Effector CD8-positive, alpha-beta T cell (primary cell): ENCODE data around the gene ZNF423.

Experiments used
- DNase-seq: peaks from one replicate; lab custom pipeline; 2025; lab: John Stamatoyannopoulos, UW

The ZNF423 gene

DNA sequence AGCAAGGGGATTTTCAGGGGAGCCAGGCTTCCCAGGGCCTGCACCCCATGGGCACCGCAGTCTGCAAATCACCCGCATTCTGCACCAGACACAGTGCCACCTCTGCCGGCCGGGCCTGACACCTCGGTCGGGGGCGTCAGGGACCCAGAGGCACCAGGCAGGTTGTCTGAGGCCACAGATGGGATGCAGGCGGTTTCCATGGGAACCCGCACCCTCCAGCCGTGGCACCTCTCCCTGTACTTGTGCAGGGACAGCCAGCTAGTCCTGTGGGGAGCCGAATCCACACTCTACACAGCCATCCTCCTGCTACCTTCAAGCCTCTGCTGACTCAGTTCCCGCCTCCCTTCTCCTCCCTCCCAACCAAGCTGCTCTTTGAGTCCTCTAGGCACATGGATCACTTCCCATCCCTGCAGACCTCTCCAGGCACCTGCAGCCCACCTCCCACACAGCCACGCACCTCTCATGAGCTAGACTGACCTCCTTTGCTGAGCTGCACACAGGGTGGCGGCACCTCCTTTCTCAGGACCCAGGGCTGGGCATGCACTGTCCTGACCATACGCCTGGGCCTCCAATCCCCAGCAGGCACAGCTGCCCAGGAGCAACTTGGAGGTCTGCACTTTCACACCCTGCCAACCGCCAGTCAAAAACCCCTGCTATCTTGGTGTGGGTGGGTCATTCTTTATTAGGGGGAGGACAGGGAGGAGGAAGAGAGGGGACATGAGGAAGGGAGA lies 362.9 kb downstream of the ZNF423 start:
- no peak for DNase-seq

DNA sequence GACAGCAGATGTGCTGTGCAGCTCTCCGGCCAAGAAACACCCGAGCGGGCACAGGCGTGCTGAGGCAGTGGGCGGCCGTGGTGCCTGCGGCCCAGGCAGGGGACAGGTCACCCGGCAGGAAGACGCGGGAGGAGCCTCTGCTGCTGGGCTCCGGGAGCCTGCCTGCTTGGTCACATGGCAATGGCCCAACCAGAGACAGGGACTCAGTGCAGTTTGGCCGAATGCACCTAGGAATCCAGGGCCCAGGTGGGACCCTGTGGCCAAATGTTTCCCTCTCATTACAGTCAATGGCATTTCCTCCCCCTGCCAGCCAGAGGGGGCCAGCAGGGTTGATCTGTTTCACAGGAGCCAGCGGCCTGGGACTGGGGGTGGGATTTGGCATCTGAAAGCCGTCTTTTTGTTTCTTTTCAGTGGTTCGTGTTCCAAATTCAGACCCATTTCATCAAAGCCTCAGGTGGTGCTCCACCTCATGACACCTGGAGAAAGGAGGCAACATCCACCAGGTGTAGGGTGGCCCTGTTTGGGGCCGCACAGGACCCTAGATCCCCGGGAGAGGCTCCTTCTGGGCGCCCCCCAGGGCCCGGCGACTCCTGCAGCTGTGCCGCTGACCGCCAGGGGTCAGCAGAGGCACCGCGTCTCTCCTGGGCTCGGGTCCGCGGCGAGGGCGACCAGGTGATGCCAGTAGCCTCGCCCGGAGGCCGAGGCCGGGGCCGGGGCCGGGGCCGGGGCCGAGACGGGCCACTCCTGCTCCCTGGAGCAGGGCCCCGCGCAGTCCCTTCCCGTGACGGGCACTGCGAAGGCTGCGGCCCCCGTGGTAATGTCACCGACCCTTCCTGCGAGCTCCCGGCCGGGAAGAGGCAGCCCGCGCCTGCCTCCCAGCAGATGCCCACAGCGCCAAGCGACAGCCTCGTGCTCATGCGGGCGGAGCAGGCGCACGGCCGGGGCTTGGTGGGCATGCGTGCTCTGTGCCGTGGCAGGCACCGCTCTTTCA lies 363.8 kb downstream of the ZNF423 start:
- DNase-seq = peak; percentile 28

DNA sequence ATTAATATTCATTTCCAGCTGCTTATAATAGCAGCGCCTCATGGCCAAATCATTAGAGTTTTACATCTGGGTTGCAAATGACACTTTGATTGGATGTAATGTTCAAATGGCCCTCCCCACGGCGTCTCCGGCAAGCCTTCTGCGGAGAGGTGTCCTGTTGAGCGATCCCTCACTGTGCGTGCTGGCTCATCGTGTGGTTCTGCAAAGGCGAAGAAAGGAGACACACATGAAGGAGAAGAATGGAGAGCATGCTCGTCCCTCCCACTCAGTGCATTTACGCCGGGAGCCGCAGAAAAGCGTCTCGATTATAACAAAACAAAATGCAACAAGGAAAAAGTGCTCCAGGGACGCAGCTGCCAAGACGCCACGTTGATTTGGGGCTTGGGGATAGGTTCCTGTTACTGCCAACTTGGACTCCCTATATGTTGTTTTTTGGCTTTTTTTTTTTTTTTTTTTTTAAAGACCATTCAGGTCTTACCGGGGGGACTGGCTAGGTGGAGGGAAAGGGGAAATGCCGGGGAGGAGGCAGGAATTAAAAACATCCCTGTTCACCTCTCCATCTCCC lies 364.7 kb downstream of the ZNF423 start:
- DNase-seq = no peak

DNA sequence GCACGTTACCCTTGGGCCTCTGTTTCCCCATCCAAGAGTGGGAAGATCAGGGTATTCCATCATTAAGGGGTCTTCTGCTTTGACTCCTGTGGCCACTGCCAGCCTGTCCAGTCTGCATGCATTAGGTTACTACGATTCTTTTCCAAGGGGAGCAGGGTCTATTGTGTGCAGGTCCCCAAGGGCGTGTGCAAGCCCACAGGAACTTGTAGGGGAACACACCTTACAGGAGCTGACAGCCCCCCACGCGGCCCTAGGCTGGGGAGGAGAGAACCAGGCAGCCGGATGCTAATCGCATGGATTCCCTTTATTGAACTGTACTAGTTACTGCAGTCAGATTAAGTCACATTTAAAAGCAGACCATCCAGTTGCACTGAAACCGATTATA lies 365.6 kb downstream of the ZNF423 start:
- no peak for DNase-seq

DNA sequence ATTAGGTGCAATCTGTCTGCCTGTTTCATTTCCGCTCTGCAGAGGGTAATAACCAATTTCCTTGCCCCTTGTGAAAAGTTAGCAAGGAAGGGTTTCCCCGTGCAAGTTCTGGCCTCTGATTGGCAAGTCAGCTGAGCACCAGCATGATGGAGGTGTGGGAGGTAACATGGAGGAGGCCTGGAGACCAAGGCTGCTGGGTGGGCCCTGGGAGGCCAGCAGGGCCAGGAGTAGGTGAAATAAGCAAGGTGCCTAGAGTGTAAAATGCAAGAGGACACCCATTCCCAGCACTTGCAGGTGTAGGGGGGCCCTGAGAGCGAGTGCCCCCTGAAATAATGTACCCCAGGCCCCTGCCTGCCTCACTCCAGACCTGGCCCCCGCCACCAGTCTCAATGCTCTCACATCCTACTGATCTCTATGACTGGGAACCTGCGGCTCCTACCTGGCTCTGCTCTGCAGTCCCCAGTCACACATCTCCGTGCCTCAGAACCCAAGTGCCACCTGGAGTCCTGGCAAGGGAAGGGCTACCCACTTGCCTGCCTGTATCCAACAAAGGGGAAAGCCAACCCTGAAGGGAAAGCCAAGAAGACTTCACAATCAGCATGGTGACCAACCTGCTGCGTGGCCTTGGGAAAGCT lies 366.1 kb downstream of the ZNF423 start:
- DNase-seq = no peak

- DNase-seq = no peak
These were observed 367.0 kb downstream of the ZNF423 start for GRCh38 chr16:49488740-49489525.

DNA sequence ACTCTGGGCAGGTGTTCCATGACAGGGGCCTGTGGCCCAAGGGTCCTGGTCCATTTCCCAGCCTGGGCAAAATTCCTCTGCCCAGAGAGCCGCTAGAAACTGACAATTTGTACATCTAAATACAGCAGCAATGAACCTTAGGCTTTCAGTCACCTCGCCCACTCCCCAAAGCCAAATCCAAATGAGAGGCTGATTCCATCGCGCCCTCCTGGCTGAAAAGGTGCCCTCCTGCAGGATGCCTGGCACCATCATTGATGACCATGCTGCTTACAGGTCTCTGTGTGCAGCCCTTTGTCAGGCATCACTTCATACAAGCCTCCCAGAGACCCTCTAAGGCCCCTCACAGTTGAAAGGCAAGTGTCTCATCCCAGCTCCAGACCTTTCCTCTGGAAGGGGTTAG lies 367.6 kb downstream of the ZNF423 start:
- no peak for DNase-seq

DNA sequence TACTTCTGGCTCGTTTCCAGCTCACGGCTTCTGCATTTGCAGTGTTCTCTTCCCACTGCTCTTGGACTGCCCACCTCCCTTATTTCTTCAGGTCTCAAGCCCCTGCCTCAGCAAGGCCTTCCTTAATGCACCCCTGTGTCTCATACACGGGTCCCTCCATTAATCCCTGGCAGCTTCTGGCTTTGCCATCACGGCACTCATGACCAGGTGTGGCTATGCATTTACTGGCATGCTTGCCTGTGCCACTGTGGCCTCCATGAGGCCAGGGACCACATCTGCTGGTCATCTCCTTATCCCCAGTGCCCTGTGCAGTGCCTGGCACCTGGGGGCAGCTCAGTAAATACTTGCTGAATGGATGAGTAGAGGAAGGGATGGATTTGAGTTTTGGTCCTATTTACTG lies 368.2 kb downstream of the ZNF423 start:
- DNase-seq = no peak

DNA sequence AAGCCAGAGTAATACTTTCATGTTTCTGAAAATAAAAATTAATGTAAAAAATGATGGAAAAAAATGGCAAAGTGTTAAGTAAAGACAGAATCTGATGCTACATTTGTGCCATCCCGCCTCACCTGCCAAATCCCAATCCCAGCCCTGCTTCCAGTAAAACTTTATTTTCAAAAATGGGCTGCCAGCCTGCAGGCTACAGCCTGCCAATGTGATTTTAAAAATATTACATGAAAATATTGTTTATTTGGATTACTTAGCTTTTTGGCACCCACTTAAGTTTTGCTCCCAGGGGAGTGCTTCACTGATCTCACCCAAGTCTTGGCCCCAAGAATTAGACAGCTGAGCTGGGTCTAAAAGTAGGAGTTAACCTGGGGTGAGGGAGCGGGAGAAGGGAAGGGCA lies 369.5 kb downstream of the ZNF423 start:
- DNase-seq = no peak

GRCh38 chr16:49485663-49486062 lies 370.2 kb downstream of the ZNF423 start:
- DNase-seq = no peak

GRCh38 chr16:49484936-49485335 lies 371.0 kb downstream of the ZNF423 start:
- no peak for DNase-seq

DNA sequence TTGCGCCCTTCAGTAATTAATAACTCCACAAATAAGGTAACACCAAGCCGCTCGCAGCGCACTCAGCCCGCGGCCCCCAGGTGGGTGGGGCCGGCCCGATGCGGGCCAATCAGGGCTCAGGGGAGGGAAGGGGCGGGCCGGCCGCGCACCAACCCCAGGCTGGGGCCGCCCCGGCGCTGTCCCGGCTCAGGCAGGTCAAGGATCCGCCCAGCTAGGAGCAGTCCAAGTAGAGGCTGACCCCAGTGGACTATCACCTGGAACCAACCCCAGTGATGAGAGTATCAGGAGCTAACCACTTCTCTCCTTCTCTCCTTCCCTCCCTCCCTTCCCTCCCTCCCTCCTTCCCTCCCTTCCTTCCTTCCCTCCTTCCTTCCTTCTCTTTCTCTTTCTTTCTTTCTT lies 371.5 kb downstream of the ZNF423 start:
- no peak for DNase-seq

- DNase-seq = no peak
These were observed 372.1 kb downstream of the ZNF423 start for GRCh38 chr16:49483651-49484450.

GRCh38 chr16:49483251-49483650 lies 372.7 kb downstream of the ZNF423 start:
- no peak for DNase-seq

GRCh38 chr16:49482690-49483089 lies 373.2 kb downstream of the ZNF423 start:
- DNase-seq = no peak

DNA sequence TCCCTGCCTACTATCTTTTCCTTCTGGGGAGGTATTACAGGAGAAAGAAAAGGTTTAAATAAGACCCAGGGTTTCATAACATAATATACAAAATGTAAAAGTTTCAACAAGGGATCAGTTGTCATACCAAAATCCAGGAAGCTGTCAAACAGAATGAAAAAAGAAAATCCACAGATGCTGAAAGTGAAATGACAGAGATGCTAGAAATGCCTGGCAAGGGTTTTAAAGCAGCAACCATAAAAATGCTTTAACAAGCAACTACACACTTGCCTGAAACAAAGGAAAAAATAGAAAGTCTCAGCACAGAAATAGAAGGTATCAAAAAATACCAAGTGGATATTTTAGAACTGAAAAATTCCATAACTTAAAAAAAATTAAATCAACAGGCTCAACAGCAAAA lies 377.3 kb downstream of the ZNF423 start:
- DNase-seq = no peak

- DNase-seq = no peak
These were observed 377.8 kb downstream of the ZNF423 start for GRCh38 chr16:49478107-49478506.

DNA sequence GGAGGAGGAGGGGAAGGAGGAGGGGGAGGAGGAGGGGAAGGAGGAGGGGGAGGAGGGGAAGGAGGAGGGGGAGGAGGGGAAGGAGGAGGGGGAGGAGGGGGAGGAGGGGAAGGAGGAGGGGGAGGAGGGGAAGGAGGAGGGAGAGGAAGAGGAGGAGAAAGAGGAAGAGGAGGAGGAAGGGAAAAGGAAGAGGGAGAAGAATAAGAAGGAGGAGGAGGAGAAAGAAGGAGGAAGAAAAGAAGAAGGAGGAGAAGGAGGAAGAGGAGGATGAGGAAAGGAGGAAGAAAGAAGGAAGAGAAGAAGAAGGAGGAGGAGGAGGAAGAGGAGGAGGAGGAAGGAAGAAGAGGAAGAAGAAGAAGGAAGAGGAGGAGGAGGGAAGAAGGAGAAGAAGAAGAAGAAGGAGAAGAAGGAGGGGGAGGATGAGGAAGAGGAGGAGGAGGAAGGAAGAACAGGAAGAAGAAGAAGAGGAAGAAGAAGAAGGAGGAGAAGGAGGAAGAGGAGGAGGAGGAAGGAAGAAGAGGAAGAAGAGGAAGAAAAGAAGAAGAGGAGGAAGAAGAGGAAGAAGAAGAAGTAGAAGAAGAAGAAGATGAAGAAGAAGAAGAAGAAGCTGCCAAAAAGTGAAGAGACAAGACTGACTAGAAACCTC lies 378.5 kb downstream of the ZNF423 start:
- no peak for DNase-seq

DNA sequence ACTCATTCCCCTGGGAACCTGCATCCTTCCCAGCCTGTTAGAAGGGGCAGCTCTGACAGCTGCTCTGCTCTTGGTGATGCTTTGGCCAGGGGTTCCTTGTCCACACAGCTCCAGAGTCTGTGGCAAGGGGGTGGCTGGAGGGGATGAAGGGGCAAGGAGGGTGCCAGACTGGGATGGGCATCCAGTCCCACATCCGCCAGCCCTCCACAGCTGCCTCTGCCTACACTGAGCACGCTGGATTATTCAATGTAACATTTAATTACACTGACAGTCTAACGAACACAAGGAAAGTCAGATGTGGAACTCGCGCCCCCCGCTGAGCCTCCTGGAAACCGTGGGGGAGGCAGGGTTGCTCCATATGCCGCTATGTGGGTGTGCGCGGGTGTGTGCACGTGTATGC lies 381.2 kb downstream of the ZNF423 start:
- DNase-seq = no peak

DNA sequence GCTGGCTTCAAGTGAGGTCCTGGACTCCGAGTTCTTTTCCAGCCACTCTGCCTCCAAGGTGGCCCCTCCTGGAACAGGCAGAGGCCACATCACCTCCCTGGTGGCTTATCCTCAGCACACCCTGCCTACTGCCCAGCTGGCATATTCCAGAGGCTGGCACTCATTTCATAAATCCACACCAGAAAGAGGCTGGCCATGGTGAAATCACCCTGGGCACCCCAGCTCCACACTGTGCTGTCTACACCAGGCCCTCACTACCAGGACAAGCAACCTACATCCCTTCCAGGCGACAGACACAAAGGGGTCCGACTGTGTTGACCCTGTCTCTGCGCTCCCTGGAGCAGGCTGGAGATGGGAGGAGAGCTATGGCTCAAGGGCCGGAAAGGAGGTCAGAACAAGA lies 382.1 kb downstream of the ZNF423 start:
- DNase-seq = no peak
